Hepatocyte (in vitro differentiated cells): ENCODE results near the gene STYK1.

Experiments
- EZH2 ChIP-seq: fragments of 200-600 bp; sonication (generic); IDR thresholded peaks from 2 replicates; pipeline ENCODE4 v1.6.1; 2016; ENCODE audit warnings: antibody characterized with exemption, mild to moderate bottlenecking, borderline replicate concordance
- EZH2phosphoT487 ChIP-seq: fragments of 200-600 bp; sonication (generic); IDR thresholded peaks from one replicate; pipeline ENCODE4 v1.6.1; 2018; ENCODE audit warnings: antibody characterized with exemption, mild to moderate bottlenecking, low read depth, moderate library complexity; ENCODE audit not compliant: unreplicated experiment, severe bottlenecking
- TF ChIP-seq, protein P1 (sequence below): fragments of 200-600 bp; sonication (generic); IDR thresholded peaks from 2 replicates; pipeline ENCODE4 v1.5.1; 2016; ENCODE audit warnings: antibody characterized with exemption, mild to moderate bottlenecking; ENCODE audit not compliant: poor library complexity

DNA sequence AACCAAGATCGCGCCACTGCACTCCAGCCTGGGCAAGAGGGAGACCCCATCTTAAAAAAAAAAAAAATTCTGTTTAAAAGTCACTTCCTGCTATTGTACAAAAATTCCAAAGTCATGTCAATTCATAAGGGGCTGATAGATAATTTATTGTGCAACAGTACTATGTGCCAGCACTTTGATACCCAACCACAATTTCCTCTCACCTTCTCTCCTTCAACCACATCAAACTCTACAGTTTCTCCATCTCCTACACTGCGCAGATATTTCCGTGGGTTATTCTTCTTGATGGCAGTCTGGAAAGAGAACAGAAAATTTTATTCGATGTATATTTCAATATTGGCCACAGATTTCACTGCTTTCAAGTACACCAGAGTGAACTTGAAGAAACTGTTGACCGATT lies 41.6 kb upstream of the STYK1 start:
- TF ChIP-seq, protein P1, sequence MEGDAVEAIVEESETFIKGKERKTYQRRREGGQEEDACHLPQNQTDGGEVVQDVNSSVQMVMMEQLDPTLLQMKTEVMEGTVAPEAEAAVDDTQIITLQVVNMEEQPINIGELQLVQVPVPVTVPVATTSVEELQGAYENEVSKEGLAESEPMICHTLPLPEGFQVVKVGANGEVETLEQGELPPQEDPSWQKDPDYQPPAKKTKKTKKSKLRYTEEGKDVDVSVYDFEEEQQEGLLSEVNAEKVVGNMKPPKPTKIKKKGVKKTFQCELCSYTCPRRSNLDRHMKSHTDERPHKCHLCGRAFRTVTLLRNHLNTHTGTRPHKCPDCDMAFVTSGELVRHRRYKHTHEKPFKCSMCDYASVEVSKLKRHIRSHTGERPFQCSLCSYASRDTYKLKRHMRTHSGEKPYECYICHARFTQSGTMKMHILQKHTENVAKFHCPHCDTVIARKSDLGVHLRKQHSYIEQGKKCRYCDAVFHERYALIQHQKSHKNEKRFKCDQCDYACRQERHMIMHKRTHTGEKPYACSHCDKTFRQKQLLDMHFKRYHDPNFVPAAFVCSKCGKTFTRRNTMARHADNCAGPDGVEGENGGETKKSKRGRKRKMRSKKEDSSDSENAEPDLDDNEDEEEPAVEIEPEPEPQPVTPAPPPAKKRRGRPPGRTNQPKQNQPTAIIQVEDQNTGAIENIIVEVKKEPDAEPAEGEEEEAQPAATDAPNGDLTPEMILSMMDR = no peak
- TF ChIP-seq EZH2 (no peak), EZH2phosphoT487 (no peak)
